Stimulated activated CD4-positive, alpha-beta T cell treated with anti-CD3 and anti-CD28 coated beads, Interleukin-4, amount 100 ng/mL, for 48 hours (primary cell): ENCODE data around the gene CFH.
"Not testable (repeated sequence)": the region's sequence is repeated elsewhere in the genome, so short reads cannot be mapped to it uniquely, and the experiment has no call there.

Experiments
- DNase-seq, 2 donors: peaks; one replicate each; pipeline ENCODE4 v3.0.0-alpha.2; 2020; ENCODE audit warnings: low read depth in 2 of 2

CFH gene

GRCh38 chr1:196765019-196765740 is 113.3 kb downstream of the CFH start:
- DNase-seq, result not testable (repeated sequence)

- not testable (repeated sequence) for DNase-seq
These were observed 118.0 kb downstream of the CFH start for GRCh38 chr1:196769823-196770222.

DNA sequence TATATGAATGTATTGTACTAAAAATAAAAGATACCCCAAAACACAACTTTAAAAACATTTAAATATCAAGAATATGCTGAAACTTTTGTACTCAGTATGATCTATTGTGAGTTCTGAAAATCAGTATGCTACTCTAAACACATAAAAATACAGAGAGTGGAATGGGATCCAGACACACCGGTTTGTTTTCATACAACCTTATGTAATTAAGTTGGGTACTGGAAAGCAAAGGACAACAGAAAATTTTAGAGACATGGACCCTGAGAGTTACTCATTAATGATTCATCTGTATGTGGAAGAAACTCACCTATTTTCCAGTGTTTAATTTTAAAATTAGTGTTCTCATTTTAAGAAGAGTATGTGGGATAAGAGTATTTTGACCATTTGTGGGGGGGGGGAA is 121.9 kb downstream of the CFH start:
- no peak for DNase-seq

GRCh38 chr1:196774175-196774574 is 122.3 kb downstream of the CFH start:
- DNase-seq, result no peak

- DNase-seq, result no peak
These were observed 122.8 kb downstream of the CFH start, which contains the start of gene CFHR3 for GRCh38 chr1:196774603-196775002. CFHR3 (plus strand) TSS chr1:196774840; CDS start chr1:196774887, 47 bp downstream.

DNA sequence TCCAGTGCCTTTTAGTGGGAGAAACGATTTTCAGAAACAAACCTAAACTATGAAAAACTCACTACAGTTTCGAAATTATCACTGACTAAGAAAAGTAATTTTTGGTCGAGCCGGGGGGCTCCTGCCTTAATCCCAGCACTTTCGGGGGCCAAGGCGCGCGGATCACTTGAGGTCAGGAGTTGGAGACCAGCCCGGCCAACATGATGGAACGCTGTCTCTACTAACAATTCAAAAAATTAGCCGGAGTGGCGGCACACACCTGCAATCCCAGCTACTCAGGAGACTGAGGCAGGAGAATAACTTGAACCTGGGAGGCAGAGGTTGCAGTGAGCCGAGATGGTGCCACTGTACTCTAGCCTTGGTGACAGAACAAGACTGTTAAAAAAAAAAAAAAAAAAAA is 125.8 kb downstream of the CFH start:
- DNase-seq, result no peak

DNA sequence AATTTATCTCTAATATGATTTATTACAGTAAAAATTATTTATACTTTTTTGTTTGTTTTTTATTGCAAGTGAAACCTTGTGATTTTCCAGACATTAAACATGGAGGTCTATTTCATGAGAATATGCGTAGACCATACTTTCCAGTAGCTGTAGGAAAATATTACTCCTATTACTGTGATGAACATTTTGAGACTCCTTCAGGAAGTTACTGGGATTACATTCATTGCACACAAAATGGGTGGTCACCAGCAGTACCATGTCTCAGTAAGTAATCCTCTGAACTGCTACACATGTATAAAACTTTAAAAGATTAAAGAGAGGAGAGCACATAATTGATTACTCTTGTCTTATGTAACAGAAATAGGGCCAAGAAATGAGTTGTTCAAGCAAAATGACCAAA is 127.2 kb downstream of the CFH start:
- no peak for DNase-seq

GRCh38 chr1:196791252-196791651 is 139.4 kb downstream of the CFH start:
- DNase-seq, result not testable (repeated sequence)

DNA sequence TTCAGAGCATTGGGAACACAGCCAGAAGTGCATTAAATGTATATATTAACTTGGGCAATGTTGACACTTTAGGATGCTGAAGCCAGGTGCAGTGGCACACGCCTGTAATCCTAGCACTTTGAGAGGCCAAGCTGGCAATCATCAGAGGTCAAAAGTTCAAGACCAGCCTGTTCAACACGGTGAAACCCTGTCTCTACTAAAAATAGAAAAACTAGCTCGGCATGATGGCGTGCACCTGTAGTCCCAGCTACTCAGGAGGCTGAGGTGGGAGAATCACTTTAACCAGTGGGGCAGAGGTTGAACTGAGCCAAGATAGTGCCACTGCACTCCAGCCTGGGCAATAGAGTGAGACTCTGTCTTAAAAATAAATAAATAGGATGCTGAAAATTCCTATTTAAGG is 142.3 kb downstream of the CFH start:
- DNase-seq, result not testable (repeated sequence)
